KMS-11 (cell line): ENCODE data around the gene YDJC.

Experiments
- H2AFZ ChIP-seq: fragments of 200-600 bp; sonication (generic); 2 replicates; pipeline ENCODE4 v1.6.1; 2016; ENCODE audit warnings: antibody characterized with exemption, mixed run types, low read depth
- H3K27ac ChIP-seq: fragments of 200-600 bp; sonication (generic); 2 replicates; pipeline ENCODE4 v1.6.1; 2016; ENCODE audit warnings: mild to moderate bottlenecking, mixed run types
- H3K27me3 ChIP-seq: fragments of 200-600 bp; sonication (generic); 2 replicates; pipeline ENCODE4 v1.6.1; 2017; ENCODE audit warnings: mild to moderate bottlenecking, low read depth, mixed run types, moderate library complexity; ENCODE audit not compliant: insufficient read depth
- H3K36me3 ChIP-seq: fragments of 200-600 bp; sonication (generic); 2 replicates; pipeline ENCODE4 v1.6.1; 2017; ENCODE audit warnings: mild to moderate bottlenecking, mixed run types; ENCODE audit not compliant: insufficient read depth
- H3K4me1 ChIP-seq: fragments of 200-600 bp; sonication (generic); 2 replicates; pipeline ENCODE4 v1.6.1; 2016; ENCODE audit warnings: mild to moderate bottlenecking, low read depth, mixed run types; ENCODE audit not compliant: poor library complexity, severe bottlenecking
- H3K4me2 ChIP-seq: fragments of 200-600 bp; sonication (generic); 2 replicates; pipeline ENCODE4 v1.7.0; 2016; ENCODE audit warnings: mild to moderate bottlenecking, mixed run types
- H3K4me3 ChIP-seq: fragments of 200-600 bp; sonication (generic); IDR thresholded peaks from 2 replicates; pipeline ENCODE4 v1.6.1; 2017; ENCODE audit warnings: low read depth, low read length, mixed read lengths; ENCODE audit not compliant: insufficient read depth
- H3K79me2 ChIP-seq: fragments of 200-600 bp; sonication (generic); 2 replicates; pipeline ENCODE4 v1.6.1; 2016; ENCODE audit warnings: low read depth, mixed run types; ENCODE audit not compliant: insufficient read depth
- H3K9ac ChIP-seq: fragments of 200-600 bp; sonication (generic); 2 replicates; pipeline ENCODE4 v1.6.1; 2016; ENCODE audit warnings: mild to moderate bottlenecking, mixed run types
- H4K20me1 ChIP-seq: fragments of 200-600 bp; sonication (generic); 2 replicates; pipeline ENCODE4 v1.6.1; 2016; ENCODE audit warnings: mild to moderate bottlenecking, mixed run types; ENCODE audit not compliant: insufficient read depth
- CTCF ChIP-seq: fragments of 200-600 bp; sonication (generic); conservative IDR thresholded peaks from 2 replicates; pipeline ENCODE4 v1.6.1; 2017; ENCODE audit warnings: low read depth, mild to moderate bottlenecking, antibody characterized with exemption, low read length, moderate library complexity, mixed read lengths

The YDJC gene

GRCh38 chr22:21642584-21643448 lies 13.0 kb upstream of the YDJC start:
- peak; percentile 75 for TF ChIP-seq CTCF
- H2AFZ ChIP-seq = peak overlapping the region; percentile 64; the same call in 1 of the 2 replicates
- peak overlapping the region; percentile 93 for H3K27ac ChIP-seq
- H3K9ac ChIP-seq = peak overlapping the region; percentile 100
- H3K4me2 ChIP-seq = peak overlapping the region; percentile 85
- H3K4me3 ChIP-seq = no peak overlapping the region
- no peaks in the 10 kb centered on the region for H3K27me3 ChIP-seq
- peaks cover 26% of the 10 kb centered on the region for H3K79me2 ChIP-seq
- peaks cover 27% of the 10 kb centered on the region for H3K4me1 ChIP-seq
- H4K20me1 ChIP-seq = no peaks in the 10 kb centered on the region
- H3K36me3 ChIP-seq = peaks cover 5% of the 10 kb centered on the region; the same call in 1 of the 2 replicates

GRCh38 chr22:21641789-21642583 lies 12.2 kb upstream of the YDJC start, which contains the start of gene SDF2L1:
SDF2L1 (plus strand) TSS chr22:21642302; CDS start chr22:21642337, 35 bp downstream.
- no peak within 1 kb of the TSS for H3K4me3 ChIP-seq
- H4K20me1 ChIP-seq = no peaks in the 10 kb centered on the region
- TF ChIP-seq CTCF = peak; percentile 33; the same call in 1 of the 2 replicates
- H3K79me2 ChIP-seq = peaks cover 22% of the 10 kb centered on the region
- H3K9ac ChIP-seq = peak within 1 kb of the TSS; percentile 100
- H2AFZ ChIP-seq = peak within 1 kb of the TSS; percentile 64
- peaks cover 5% of the 10 kb centered on the region; the same call in 1 of the 2 replicates for H3K36me3 ChIP-seq
- peaks cover 24% of the 10 kb centered on the region for H3K4me1 ChIP-seq
- H3K27ac ChIP-seq = peak within 1 kb of the TSS; percentile 93
- peak within 1 kb of the TSS; percentile 85 for H3K4me2 ChIP-seq
- no peaks in the 10 kb centered on the region for H3K27me3 ChIP-seq

GRCh38 chr22:21641417-21641788 lies 11.6 kb upstream of the YDJC start:
- Histone ChIP-seq H4K20me1 (no peaks in the 10 kb centered on the region), H3K4me1 (peaks cover 19% of the 10 kb centered on the region), H3K27me3 (no peaks in the 10 kb centered on the region), H3K36me3 (peaks cover 5% of the 10 kb centered on the region; the same call in 1 of the 2 replicates), H3K9ac (peak overlapping the region; percentile 100), H3K4me3 (no peak overlapping the region), H2AFZ (peak overlapping the region; percentile 60), H3K27ac (peak overlapping the region; percentile 93), H3K4me2 (peak overlapping the region; percentile 80), H3K79me2 (peaks cover 20% of the 10 kb centered on the region)
- no peak; the same call in 1 of the 2 replicates for TF ChIP-seq CTCF

- Histone ChIP-seq H3K27ac (no peak overlapping the region), H2AFZ (no peak overlapping the region), H3K9ac (peak overlapping the region; percentile 100; the same call in 1 of the 2 replicates)
Observed at GRCh38 chr22:21640810-21641209, 11.0 kb upstream of the YDJC start.

More at GRCh38 chr22:21640810-21641209, 11.0 kb upstream of the YDJC start:
- no peak for TF ChIP-seq CTCF
- Histone ChIP-seq H3K27me3 (no peaks in the 10 kb centered on the region), H3K4me2 (peak overlapping the region; percentile 80; the same call in 1 of the 2 replicates), H3K4me1 (peaks cover 15% of the 10 kb centered on the region), H3K4me3 (no peak overlapping the region), H3K36me3 (peaks cover 5% of the 10 kb centered on the region; the same call in 1 of the 2 replicates), H3K79me2 (peaks cover 20% of the 10 kb centered on the region), H4K20me1 (no peaks in the 10 kb centered on the region)
